OCI-LY7 (cell line): ENCODE data around the gene HEMGN. TPM values are rescaled to one million over a fixed set of nuclear protein-coding genes. Genes with fewer than 3 reads are reported as not detected.

Experiments
- BruUV-seq: library from RNA; stranded (reverse); fragments of 400-500 nt; replicated peaks from 2 replicates; lab custom pipeline; 2021; lab: Mats Ljungman, UMichigan
- CTCF ChIA-PET: fragments of 300-600 bp; sonication (Branson Sonifier 250); formaldehyde crosslinking; loops from one replicate; lab custom pipeline; 2022; ENCODE audit warnings: antibody characterized with exemption; ENCODE audit not compliant: unreplicated experiment; lab: Charles Lee
- POLR2A ChIA-PET: fragments of 300-600 bp; sonication (Branson Sonifier 250); formaldehyde crosslinking; loops from one replicate; lab custom pipeline; 2022; ENCODE audit warnings: antibody characterized with exemption; lab: Charles Lee
- DNase-seq: peaks from one replicate; pipeline ENCODE4 v3.0.0-alpha.2; 2015; ENCODE audit warnings: low spot score
- H2AFZ ChIP-seq: fragments of 200-600 bp; sonication (generic), shearing (Covaris generic); 2 replicates; pipeline ENCODE4 v1.6.1; 2014; ENCODE audit warnings: mild to moderate bottlenecking, antibody characterized with exemption, low read length, moderate library complexity
- H3K27ac ChIP-seq: fragments of 200-600 bp; sonication (generic); 2 replicates; pipeline ENCODE4 v1.5.1; 2014; ENCODE audit warnings: mixed run types, low read depth, mild to moderate bottlenecking, moderate library complexity, low read length, inconsistent platforms; ENCODE audit not compliant: poor library complexity, severe bottlenecking
- H3K36me3 ChIP-seq: fragments of 200-600 bp; sonication (generic); 2 replicates; pipeline ENCODE4 v1.6.1; 2014; ENCODE audit warnings: mild to moderate bottlenecking, antibody characterized with exemption, low read length, moderate library complexity, mixed read lengths; ENCODE audit not compliant: insufficient read depth
- H3K4me1 ChIP-seq: fragments of 200-600 bp; sonication (generic); 2 replicates; pipeline ENCODE4 v1.5.1; 2014; ENCODE audit warnings: mild to moderate bottlenecking, low read length; ENCODE audit not compliant: insufficient read depth, poor library complexity, severe bottlenecking
- H3K4me2 ChIP-seq: fragments of 200-600 bp; sonication (generic); 2 replicates; pipeline ENCODE4 v1.6.1; 2014; ENCODE audit warnings: mild to moderate bottlenecking, low read length
- H3K4me3 ChIP-seq: fragments of 200-600 bp; sonication (generic); 2 replicates; pipeline ENCODE4 v1.5.1; 2014; ENCODE audit warnings: mild to moderate bottlenecking, low read depth, low read length; ENCODE audit not compliant: poor library complexity, severe bottlenecking
- H3K79me2 ChIP-seq: fragments of 200-600 bp; sonication (generic); 2 replicates; pipeline ENCODE4 v1.6.1; 2016; ENCODE audit warnings: low read depth, mild to moderate bottlenecking, low read length, moderate library complexity, mixed read lengths; ENCODE audit not compliant: insufficient read depth
- H3K9me2 ChIP-seq: fragments of 200-600 bp; sonication (generic); 2 replicates; pipeline ENCODE4 v1.6.1; 2016; ENCODE audit warnings: mild to moderate bottlenecking, low read length, mixed read lengths; ENCODE audit not compliant: insufficient read depth
- H3K9me3 ChIP-seq: fragments of 200-600 bp; sonication (generic); 2 replicates; pipeline ENCODE4 v1.6.1; 2014; ENCODE audit warnings: mild to moderate bottlenecking, mixed run types, low read length, mixed read lengths
- H4K20me1 ChIP-seq: fragments of 200-600 bp; sonication (generic); 2 replicates; pipeline ENCODE4 v1.6.1; 2014; ENCODE audit warnings: mild to moderate bottlenecking, antibody characterized with exemption, low read length, moderate library complexity, mixed read lengths; ENCODE audit not compliant: insufficient read depth
- CTCF ChIP-seq: fragments of 200-600 bp; sonication (generic); conservative IDR thresholded peaks from 2 replicates; pipeline ENCODE4 v1.5.1; 2014; ENCODE audit warnings: mild to moderate bottlenecking, antibody characterized with exemption, low read length, moderate library complexity, mixed read lengths
- EZH2phosphoT487 ChIP-seq: fragments of 200-600 bp; sonication (generic); IDR thresholded peaks from 2 replicates; pipeline ENCODE4 v1.6.1; 2018; ENCODE audit warnings: low read depth, borderline replicate concordance, mild to moderate bottlenecking, mixed run types, antibody characterized with exemption, low read length, moderate library complexity, mixed read lengths
- intact Hi-C: fragments of 100-400 bp; cut with micrococcal nuclease; formaldehyde crosslinking; loops from one replicate; pipeline ENCODE4 v1.10.0; 2022; ENCODE audit not compliant: unreplicated experiment
- total RNA-seq, 2 experiments: library from RNA; depleted of rRNA in 1 of 2; stranded (reverse); fragments of >200 nt in 1 of 2; shearing (Covaris generic) in 1 of 2; gene quantifications; 2 replicates each; pipeline ENCODE4 v1.2.3, GENCODE V29; 2014 to 2022

Gene HEMGN
- total RNA-seq, 2 experiments from 2014 or later: 3.8 to 5.4 TPM

- H3K79me2 ChIP-seq: peaks cover 22% of the 10 kb centered on the region; the same call in 1 of the 2 replicates
- H3K4me2 ChIP-seq: peak overlapping the region; percentile 68
- H3K27ac ChIP-seq: peak overlapping the region; percentile 67
- intact Hi-C loops: no loop called here
- peak overlapping the region; percentile 42 for H3K4me3 ChIP-seq
- peak; percentile 62 for DNase-seq
- CTCF ChIA-PET: interaction anchor here (1.3 kb wide), 1 partner anchor 20 kb away, joined by 3 read pairs; no protein-coding TSS in a partner anchor
- no peak for TF ChIP-seq CTCF
- TF ChIP-seq EZH2phosphoT487: no peak
- POLR2A ChIA-PET: interaction anchor here (0.6 to 1.1 kb wide), 2 partner anchors 18 to 20 kb away, joined by 3 read pairs; no protein-coding TSS in a partner anchor
- H3K36me3 ChIP-seq: no peaks in the 10 kb centered on the region; the same call in 1 of the 2 replicates
- no TSS peak for BruUV-seq
- no peaks in the 10 kb centered on the region for H3K9me2 ChIP-seq
- H2AFZ ChIP-seq: peak overlapping the region; percentile 72; the same call in 1 of the 2 replicates
- H3K4me1 ChIP-seq: peaks cover 90% of the 10 kb centered on the region
- H3K9me3 ChIP-seq: no peaks in the 10 kb centered on the region
- H4K20me1 ChIP-seq: no peaks in the 10 kb centered on the region
These were observed 7.0 kb downstream of the HEMGN start for GRCh38 chr9:97930972-97931371.

GRCh38 chr9:97928986-97929604 is 8.9 kb downstream of the HEMGN start:
- H3K4me2 ChIP-seq: peak overlapping the region; percentile 68
- ChIA-PET CTCF (no interaction called here), POLR2A (interaction anchor here (0.6 to 1.1 kb wide), 3 partner anchors 13 to 1322 kb away, joined by 3 to 4 read pairs (median 3); no protein-coding TSS in a partner anchor)
- H3K79me2 ChIP-seq: peaks cover 22% of the 10 kb centered on the region; the same call in 1 of the 2 replicates
- intact Hi-C loops: loop anchor here (10.0 kb wide), 1 partner anchor 1306 kb away; no protein-coding TSS in a partner anchor
- no peaks in the 10 kb centered on the region; the same call in 1 of the 2 replicates for H3K36me3 ChIP-seq
- H3K4me1 ChIP-seq: peaks cover 90% of the 10 kb centered on the region
- no peak for TF ChIP-seq CTCF
- no peak for TF ChIP-seq EZH2phosphoT487
- BruUV-seq: no TSS peak
- H3K4me3 ChIP-seq: no peak overlapping the region
- H3K9me2 ChIP-seq: no peaks in the 10 kb centered on the region
- no peaks in the 10 kb centered on the region for H3K9me3 ChIP-seq
- no peak for DNase-seq
- H4K20me1 ChIP-seq: no peaks in the 10 kb centered on the region
- no peak overlapping the region for H3K27ac ChIP-seq
- H2AFZ ChIP-seq: peak overlapping the region; percentile 43; the same call in 1 of the 2 replicates
